Adrenal gland (tissue), 5 donors: ENCODE measurements around the gene HIBADH.

ENCODE experiments used
- CTCF ChIP-seq, 6 experiments: fragments of 450-650 bp in 4 of 6; fragments of 200-600 bp in 2 of 6; sonication (generic) in 1 of 6; IDR thresholded peaks; 1 replicate in 5 of 6; 2 replicates in 1 of 6; pipeline versions ENCODE4 v1.5.1 to v1.8.0; 2016 to 2021; ENCODE audit warnings: antibody characterized with exemption in 6 of 6, mild to moderate bottlenecking in 2 of 6, moderate library complexity in 1 of 6
- POLR2A ChIP-seq, 2 donors: fragments of 450-650 bp; IDR thresholded peaks; one replicate each; pipeline ENCODE4 v1.6.1; 2017; ENCODE audit warnings: antibody characterized with exemption in 2 of 2, mild to moderate bottlenecking in 2 of 2, moderate library complexity in 1 of 2
- donor health status: DM: no; HTN: no; CAD: no.

GRCh38 chr7:27526131-27526530 is 136.6 kb downstream of the HIBADH start:
- TF ChIP-seq CTCF (IDR thresholded peaks at IDR 0.05): no peak
- no peak for TF ChIP-seq POLR2A (IDR thresholded peaks at IDR 0.05)
